ENCODE results near the gene GGA3.
"Not testable (repeated sequence)": the region's sequence is repeated elsewhere in the genome, so short reads cannot be mapped to it uniquely, and the experiment has no call there.

GGA3 gene

DNA sequence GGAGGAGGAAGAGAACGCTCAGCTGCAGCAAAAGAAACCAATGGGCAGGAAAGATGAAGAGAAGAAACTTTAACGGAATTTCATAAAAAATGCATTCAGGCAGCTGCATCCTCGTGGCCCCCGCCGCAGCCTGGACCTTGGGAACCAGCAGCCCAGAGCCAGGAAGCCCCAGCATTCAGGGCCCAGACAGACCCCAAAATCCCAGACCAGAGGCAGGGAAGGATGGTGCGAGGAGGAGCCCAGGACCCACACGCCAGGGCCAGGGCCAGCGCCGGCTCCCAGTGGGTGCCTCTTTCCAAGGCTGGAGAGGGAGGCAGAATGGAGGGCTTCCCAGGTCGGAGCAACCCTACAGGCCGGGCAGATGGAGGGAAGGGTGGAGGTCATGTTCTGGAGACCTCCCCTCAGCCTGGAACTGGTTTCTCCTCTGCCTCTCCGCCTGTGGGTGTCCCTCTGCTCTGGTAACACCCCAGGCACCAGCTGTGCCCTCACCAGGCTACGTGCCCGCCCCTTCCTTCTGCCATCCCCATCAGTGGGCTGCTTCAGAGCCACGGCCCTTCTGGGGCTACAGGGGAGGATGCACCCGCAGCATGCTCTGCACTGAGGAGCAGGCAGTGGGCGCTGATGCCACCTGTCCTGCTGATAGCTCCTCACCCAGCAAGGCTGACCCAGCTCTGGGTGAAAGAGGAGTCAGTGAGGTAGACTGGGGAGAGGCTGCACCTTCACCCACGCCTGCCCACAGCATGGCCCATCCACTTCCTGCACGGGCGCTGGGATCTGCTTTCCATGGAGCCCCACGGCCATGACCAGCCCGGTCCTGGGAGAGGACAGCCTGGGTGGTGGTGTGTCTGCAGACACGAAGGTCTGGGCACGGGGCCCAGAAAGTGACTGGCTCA lies 10.8 kb upstream of the GGA3 start:
- DNase-seq = peak; percentile 27

DNA sequence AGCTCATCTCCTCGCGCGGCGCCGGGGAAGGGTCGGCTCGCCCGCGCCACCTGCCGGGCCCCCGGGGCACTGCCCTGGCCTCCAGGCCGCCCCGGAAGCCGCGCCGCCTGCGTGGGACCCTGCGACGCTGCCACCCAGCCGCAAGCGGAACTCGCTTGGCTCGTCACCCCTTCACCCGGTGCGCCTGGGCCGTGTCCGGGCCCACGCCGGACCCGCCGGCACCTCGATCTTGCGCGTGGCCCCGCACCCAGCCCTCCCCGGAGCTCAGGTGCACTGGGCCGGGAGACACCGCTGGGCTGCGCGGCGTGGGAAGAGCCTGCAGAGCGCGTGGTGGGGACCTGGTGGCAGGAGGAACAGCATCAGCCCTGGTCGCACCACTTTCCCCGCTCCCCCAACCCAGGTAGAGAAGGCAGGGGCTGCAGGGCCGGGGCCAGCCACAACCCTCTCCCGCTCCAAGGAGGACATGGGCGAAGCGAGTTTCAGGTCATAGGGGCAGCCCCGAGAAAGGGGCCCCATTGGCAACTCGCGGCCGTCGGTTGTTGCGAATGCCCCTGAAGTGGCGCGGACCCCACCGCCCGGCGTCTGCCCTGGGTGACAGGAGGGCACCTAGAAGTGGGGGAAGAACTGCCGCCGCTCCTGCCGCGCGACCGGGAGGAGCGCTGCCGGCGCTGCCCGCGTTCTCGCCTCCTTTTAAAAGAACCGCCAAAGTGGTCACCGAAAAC lies 10.0 kb upstream of the GGA3 start:
- DNase-seq = peak; percentile 75

DNA sequence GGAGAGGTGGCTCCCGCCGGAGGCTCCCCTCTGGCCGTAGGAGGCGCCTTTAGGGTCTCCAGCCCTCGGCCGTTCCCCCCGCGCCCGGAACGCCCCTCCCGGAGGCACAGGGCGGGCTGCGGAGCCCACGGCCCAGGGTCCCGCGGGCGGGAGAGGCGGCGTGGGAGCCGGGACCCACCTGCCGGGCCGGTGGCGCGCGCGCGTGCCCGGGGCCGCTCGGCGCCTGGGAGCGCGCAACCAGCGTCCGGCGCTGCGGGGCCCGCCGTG lies 9.5 kb upstream of the GGA3 start, which contains the start of gene MIF4GD:
Gene MIF4GD (minus strand): TSS at position 266 of the 267 bp plus-strand sequence. CDS start 1,036 bp downstream, outside the sequence.
- no peak for DNase-seq

DNA sequence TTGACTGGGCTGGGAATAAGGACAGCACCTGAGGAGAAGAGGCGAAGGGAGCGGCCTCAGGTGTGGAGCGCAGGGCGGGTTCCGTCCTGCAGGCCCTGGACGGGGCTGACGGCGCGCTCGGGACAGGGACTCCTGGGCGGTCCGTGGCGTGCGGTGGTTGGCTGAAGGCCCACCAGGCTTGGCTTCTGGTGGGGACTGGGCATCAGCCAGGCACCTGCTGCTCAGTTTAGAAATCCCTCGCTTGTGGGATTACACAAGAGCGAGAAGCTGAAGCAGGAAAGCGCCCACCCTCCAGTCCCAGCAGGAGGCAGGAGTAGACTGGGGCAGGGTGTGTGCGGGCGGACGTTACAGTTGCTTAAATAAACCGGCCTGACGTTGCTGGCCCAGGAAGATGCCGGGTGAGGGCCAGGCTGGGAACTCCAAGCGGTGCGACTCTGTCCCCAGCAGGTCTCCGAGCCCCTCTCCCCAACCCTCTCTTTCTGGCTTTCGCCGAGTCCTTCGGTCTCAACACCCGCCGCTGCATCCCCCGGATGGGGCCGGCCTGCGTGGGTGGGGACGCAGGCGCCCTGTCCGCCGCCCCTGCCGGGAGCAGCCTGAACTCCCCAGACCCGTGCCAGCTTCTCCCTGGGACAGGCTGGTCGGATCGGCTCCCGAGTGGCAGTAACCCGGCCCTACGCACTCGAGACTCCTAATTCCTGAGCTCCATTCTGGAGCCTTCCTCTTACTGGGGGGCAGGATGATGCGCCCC lies 9.0 kb upstream of the GGA3 start:
- DNase-seq = peak; percentile 67

DNA sequence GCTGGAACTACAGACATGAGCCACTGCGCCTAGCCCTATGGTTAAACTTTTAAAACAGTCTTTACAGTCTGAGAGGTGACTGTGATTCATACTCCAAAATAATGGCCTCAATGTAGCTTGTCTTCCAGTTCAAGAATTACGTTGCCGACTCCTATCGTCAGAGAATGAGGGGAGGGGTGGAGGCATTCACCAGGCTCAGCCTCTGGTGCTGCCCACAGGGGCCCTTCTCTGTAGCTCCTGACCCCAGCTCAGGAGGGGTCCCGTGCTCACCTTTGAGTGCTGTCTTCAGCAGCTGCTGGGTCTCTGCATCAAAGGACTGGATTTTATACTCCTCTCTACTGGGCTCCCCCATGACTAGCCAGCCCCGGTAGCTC lies 8.4 kb upstream of the GGA3 start:
- DNase-seq = no peak

DNA sequence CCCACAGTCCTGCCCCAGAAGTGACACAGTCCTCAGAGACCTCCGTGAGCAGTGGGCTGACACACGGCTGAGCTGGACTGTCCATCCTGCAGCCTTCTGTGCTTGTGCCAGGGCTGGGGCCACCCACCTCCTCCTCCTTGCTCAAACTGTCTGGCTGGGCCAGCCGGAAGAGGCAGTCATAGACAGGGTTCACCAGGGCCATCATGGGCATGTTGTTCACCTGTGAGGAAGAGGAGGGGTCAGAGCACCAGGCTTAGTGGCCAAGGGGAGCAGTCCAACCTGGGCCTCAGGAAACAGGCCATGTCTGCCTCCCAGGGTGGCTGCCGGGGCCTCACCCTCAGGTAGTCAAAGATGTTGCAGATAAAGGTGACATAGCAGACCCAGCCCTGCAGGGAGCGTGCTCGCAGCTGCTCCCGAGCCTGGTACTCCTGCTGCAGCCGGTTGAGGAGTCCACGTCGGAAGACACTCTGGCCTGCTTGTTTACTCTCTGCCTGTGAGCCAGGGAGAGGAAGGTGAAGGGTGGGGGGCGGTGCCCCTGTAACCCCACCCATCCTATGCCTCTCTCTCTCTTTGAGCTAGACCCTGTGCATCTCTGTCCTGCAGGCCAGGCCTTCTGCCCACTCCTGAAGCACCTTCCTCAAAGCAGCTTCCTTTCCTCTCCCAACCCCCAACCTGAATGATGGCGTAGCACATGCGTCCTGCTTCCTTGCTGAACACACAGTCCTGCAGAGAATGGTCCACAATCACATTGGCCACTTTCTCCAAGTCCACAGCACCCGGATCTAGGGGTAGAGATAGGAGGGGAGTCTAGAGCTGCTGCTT lies 6.2 kb upstream of the GGA3 start:
- DNase-seq = no peak

DNA sequence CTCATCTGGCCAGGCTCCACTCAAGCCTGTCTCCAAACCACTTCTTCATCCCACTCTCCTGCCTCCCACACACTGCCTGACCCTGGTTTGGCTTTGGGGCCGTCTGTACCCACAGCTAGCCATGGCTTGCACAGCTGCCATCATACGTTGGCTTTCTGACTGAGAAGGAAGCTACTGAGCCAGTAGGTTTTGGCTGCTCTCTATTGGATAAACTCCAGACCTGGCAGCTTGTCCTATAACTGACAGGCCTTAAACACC lies 5.7 kb upstream of the GGA3 start:
- DNase-seq = no peak

DNA sequence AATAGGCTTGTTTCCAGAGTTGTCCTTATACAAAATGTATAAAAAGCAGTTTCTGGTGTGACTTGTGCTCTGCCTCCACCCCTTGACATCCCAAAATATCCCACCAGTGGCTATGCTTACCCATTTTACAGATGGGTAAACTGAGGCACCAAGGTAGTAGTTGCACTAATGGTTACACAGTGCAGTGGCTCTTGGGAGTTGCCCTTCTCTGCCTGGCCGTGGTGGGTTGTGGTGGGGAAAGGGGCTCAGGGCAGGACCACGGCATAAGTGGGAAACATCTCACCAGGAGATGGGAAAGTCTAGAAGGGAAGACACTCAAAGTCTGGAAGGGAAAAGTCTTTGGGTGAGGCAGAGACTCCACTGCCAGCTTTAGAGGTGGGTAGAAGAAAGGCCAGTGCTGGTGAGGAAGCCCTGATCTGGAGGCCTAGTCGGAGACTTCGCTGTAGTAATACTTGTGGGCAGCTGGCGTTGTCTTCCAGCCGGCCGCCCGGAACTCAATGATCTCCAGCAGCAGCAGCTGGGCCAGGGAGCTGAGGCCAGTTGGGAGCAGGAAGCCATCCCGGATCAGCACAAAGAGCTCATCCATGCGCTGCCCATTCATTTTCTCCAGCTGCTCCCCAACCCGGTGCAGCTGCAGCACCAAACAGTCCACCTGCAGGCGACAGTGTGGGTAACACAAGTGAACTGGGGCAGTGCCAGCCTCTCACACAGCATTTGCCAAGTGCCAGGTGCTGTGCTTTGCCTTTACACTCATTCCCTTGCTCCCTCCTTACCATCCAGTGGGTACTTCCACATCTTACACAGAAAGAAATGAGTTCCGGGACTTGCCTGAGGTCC lies 5.1 kb upstream of the GGA3 start:
- DNase-seq = no peak

DNA sequence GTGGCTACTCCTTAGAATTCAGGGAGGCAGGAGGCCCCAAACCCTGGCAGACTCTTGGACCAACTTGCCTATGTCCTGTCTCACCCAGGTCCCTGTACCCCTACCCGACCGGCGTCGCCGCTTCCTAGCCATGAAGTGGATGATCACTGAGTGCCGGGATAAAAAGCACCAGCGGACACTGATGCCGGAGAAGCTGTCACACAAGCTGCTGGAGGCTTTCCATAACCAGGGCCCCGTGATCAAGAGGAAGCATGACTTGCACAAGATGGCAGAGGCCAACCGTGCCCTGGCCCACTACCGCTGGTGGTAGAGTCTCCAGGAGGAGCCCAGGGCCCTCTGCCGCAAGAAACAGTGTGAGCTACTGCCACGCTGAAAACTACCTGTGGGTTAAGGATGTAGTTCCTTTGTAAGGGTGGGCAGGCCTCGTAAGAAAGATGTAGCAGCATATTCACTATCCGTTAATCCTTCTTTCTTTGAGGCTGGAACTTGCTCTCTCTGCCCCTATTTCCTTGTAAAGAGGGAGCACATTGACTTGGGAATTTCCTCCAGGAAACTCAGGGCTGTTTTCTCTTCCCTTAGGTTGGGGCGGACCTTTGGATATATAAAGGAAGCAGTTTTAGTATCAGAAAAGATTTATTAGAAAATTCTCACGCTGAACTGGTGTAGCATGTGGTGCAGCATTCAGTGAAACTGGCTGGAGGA lies 4.4 kb upstream of the GGA3 start:
- no peak for DNase-seq

DNA sequence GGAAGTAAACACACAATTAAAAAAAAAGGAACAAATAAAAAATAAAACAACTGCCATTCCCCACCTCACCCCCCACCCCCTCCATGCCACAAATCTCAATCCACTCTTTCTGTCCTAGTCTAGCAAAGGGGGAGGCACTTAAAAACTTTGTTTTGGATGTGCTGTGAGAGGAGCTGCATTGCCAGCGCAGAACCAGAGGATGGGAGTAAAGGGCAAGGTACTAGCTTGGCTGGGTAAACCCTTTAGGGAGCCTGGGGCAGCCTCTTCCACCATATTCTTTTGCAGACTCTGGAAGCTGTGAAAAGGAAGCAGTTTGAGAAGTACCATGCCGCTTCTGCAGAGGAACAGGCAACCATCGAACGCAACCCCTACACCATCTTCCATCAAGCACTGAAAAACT lies 1.6 kb upstream of the GGA3 start:
- no peak for DNase-seq

DNA sequence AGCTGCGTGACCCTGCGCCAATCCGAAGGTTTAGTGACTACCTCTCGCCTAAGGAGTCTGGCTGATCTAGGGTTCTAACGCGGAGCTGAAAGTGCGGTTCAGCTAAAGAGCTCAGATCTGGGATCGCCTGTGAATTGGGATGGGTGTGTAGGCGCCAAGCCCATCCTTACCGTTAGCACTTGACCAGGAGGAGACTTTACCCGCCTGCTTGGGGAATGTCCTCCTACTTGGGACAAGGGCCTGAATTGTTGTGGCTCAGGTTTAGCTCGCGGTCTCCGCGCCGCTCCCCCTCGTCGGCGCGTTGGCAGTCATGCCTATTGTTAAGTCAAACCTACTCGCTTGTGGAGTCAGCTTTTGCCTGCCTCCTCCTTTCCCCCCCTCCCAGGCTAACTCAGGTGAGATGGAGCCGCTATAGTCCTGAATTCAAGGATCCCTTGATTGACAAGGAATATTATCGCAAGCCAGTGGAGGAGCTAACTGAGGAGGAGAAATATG lies 753 bp upstream of the GGA3 start:
- peak; percentile 11 for DNase-seq

DNA sequence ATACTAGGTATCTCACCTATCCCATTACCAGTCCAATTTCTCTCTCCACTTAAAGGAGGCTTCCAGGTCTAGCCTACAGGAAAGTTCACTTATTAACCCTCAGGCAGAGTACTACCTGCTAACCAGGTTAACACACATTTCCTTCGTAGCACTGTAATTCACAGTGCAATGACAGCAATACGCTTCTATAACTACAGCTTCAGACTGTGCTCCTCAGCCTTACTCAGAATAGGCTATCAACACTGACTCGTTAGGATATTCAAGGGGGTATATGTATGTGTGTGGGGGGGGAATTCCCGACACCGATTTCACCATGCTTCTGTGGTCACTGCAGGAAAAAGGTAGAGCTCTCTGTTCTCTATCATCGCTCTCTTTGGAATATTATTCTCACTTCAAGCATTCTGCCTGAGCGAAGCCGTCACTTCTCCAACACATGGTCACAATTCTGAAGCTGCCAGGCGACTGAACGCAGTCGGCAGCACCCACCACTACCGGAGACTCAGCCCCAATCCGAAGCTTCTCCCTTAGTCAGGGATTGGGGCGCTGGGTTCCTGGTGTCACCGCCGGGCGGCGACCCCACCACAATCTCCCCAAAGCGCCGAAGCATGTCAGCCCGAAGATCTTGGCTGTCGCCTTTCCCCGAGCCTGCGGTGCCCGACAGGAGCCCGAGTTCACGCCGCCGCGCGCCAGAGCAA lies 618 bp downstream of the GGA3 start:
- no peak for DNase-seq

DNA sequence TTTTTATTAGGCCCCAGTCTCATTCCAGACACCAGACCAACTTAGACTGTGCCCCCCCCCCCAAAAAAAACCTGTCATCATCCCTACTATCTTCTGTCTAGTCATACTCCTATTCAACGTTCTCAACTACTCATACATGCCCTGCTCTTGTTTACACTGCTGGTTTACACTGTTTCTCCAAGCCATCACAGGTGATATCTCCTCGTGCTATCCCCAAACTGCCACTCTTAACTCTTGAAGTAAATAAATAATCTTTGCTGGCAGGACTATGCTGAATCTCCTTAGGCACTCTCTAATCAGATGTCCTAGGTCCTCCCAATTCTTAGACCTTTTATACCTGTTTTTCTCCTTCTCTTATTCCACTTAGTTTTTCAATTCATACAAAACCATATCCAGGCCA lies 4.2 kb downstream of the GGA3 start:
- DNase-seq = not testable (repeated sequence)

DNA sequence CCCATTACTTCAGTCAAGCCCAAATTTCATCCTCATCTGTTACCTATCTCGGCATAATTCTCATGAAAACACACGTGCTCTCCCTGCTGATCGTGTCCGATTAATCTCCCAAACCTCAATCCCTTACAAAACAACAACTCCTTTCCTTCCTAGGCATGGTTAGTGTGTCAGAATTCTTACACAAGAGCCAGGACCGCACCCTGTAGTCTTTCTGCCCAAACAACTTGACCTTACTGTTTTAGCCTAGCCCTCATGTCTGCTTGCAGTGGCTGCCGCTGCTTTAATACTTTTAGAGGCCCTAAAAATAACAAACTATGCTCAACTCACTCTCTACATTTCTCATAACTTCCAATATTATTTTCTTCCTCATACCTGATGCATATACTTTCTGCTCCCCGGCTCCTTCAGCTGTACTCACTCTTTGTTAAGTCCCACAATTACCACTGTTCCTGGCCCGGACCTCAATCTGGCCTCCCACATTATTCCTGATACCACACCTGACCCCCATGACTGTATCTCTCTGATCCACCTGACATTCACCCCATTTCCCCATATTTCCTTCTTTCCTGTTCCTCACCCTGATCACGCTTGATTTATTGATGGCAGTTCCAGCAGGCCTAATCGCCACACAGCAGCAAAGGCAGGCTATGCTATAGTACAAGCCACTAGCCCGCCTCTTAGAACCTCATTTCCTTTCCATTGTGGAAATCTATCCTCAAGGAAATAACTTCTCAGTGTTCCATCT lies 5.3 kb downstream of the GGA3 start:
- not testable (repeated sequence) for DNase-seq

DNA sequence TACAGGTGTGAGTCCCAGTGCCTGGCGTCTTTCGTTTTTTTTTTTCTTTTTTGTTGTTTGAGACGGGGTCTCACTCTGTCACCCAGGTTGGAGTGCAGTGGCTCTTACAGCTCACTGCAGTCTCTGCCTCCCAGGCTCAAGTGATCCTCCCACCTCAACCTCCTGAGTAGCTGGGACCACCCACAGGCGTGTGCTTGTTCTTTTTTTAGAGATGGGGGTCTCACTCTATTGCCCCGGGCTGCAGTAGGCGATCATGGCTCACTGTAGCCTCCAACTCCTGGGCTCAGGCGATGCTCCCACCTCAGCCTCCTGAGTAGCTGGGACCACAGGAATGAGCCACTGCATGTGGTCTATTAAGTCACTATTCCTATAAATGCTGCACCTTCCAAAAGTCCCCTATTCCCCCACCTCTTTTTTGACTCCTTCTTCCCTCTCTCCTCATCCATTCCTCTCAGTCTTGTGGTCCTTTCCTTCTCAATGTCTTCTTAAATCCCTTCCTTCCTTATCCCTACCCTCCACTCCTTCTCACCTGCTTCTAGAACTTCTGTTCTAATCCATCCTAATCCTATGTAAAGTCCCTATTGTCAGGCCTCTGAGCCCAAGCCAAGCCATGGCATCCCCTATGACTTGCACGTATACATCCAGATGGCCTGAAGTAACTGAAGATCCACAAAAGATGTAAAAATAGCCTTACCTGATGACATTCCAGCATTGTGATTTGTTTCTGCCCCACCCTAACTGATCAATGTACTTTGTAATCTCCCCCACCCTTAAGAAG lies 9.2 kb downstream of the GGA3 start:
- no peak for DNase-seq

DNA sequence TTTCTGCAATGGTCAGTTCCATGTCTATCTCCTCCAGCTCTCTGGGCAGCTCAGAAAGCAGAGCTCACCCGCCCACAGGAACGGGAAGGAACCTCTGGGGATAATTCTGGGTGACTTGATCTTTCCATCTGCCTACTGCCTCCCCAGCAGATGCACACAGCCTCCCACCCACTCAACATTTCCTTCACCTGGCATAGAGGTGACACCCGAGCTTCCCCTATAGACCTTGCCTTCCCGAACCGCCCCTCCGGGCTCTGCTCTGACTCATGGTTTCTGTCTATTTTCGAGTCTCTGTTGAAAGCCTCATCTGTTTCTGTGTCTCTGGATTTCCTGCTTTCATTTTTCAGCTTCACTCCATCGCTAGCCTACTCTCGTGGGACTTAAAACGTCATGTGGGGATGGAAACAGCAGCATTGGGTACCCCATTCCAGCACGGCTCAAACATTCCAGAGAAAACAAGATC lies 11.4 kb downstream of the GGA3 start:
- peak; percentile 60 for DNase-seq

DNA sequence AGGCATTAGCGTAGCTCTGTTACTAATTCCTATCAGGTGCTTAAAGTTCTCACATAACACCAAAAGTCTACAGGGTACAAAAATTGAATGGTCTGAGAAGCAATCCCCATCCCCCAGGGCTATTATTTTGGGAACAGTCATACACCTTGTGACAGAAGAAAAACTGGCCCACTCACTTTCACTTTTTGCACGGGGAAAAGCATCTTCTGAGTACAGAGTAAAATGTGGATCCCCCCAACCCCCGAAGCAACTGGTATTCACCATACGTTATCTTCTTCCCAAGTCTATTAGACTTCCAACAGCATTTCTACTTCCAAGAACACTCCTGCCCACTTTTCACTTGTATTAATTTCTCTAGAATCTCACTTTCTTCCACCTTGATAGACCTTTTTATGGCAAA lies 11.8 kb downstream of the GGA3 start:
- no peak for DNase-seq

DNA sequence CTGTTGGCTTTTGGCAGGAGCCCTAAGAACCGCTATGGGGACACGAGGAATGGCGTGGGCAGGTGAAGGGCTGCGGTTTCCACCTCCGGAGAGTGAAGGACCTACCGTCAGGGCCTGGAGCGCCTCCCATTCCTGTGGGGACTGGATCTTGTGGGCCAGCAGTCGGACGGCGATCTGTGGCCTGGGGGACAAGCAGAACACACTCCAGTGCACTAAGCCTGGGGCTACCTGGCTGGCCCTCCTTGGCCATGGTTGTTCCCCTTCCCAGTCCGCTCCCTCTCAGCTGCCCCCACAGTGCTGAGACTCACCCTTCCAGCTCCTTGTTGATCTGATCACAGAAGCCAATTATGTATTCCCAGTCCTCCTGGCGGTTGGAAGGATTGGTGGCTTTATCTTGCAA lies 15.0 kb downstream of the GGA3 start:
- DNase-seq = no peak

DNA sequence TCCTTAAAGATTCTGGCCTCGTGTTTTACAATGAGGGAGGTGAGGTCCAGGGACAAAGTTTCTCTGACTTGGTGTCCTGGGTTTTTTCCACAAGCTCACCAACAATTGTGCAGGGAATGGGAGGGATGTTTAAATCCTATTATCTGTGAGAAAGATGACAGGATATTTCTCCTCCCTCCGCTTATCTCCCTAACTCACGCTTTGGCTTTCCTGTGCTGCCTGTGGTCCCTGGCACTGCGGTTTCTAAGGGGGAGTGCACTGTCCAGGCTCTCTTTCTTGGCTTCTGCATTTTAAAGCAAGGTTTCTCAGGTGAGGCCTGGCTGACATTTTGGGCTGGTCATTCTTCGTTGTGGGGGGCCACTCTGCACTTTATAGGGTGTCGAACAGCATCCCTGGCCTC lies 16.4 kb downstream of the GGA3 start:
- DNase-seq = no peak

Data from fibroblast of skin of right biceps (primary cell).